ENCODE data around the gene CSNK2A3.

The CSNK2A3 gene

GRCh38 chr11:11334607-11335006, 18.4 kb downstream of the CSNK2A3 start:
- no peaks in the 10 kb centered on the region for H3K79me1 ChIP-seq (ENCODE audit: low read length)
- H4K91ac ChIP-seq (ENCODE audit: low read depth, low read length), result no peak overlapping the region
- no peak overlapping the region for H3K14ac ChIP-seq (ENCODE audit: low read length)
- no peaks in the 10 kb centered on the region for H3K79me2 ChIP-seq (ENCODE audit: control insufficient read depth, insufficient read depth, low read length, poor library complexity)
- no peak overlapping the region for H3K4ac ChIP-seq (ENCODE audit: low read depth, low read length)
- H3K9ac ChIP-seq (ENCODE audit: low read length), result no peak overlapping the region
- no peak overlapping the region for H3K18ac ChIP-seq (ENCODE audit: low read length)
- H2AFZ ChIP-seq (ENCODE audit: insufficient read depth, low read length, poor library complexity), result no peak overlapping the region
- H2BK5ac ChIP-seq (ENCODE audit: low read depth, low read length, poor library complexity), result no peak overlapping the region
- H3K36me3 ChIP-seq (ENCODE audit: control insufficient read depth in 1 of 2, insufficient read depth in 2 of 2, low read length in 2 of 2), result no peaks in the 10 kb centered on the region
- H3K4me1 ChIP-seq (ENCODE audit: control insufficient read depth in 1 of 2, insufficient read depth in 2 of 2, low read length in 2 of 2), result no peaks in the 10 kb centered on the region
- H4K12ac ChIP-seq (ENCODE audit: low read depth, low read length), result no peak overlapping the region
- no peak overlapping the region for H4K8ac ChIP-seq (ENCODE audit: low read depth, low read length)
- H2AK5ac ChIP-seq (ENCODE audit: low read length), result no peak overlapping the region
- no peak overlapping the region for H3K4me2 ChIP-seq (ENCODE audit: low read length)
- H3K9me3 ChIP-seq (ENCODE audit: insufficient read depth, low read depth, low read length), result no peaks in the 10 kb centered on the region
- H3K27me3 ChIP-seq (ENCODE audit: insufficient read depth, low read length), result no peaks in the 10 kb centered on the region
- no CpG with 5 or more reads among the region's 4 CpGs for WGBS (ENCODE audit: extremely low coverage, insufficient coverage, insufficient read length)
- no peak overlapping the region for H3K23ac ChIP-seq (ENCODE audit: low read length)
- H2BK120ac ChIP-seq (ENCODE audit: insufficient read depth, low read length, poor library complexity), result no peak overlapping the region
- no peak overlapping the region for H3K27ac ChIP-seq (ENCODE audit: low read depth, low read length)
- H3K4me3 ChIP-seq (ENCODE audit: low read depth, low read length), result no peak overlapping the region
- H2BK12ac ChIP-seq (ENCODE audit: low read length), result no peak overlapping the region
- peak; percentile 47 to 48 for DNase-seq

DNA sequence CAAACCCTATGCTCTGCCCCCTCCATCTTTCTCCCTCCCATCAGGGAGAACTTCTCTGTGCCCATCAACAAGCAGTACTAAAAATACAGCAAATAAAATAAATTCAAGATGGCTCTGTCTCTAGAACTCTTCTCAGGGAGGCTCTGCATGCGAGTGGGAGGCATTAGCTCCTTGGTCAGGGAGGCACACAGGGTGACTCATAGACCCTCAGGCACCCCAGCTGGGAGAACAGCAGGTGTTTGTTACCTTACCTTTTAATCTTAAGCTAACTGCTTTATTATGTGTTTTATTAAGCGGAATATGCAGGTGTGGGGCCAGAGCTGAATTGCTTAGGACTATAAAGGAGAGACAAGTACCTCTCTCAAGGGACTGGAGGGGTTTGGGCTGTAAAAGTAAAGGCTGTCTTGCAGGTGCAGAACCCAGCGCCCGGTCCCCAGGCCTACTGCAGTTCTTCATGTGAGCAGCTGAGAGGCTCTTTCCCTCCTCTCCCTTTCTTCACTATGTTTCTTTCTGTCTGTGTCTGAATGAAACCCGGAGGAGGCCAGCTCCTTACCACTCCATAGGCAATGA, 20.8 kb downstream of the CSNK2A3 start:
- no peak overlapping the region for H2BK5ac ChIP-seq (ENCODE audit: low read depth, low read length, poor library complexity)
- no peak overlapping the region for H4K8ac ChIP-seq (ENCODE audit: low read depth, low read length)
- H2BK120ac ChIP-seq (ENCODE audit: insufficient read depth, low read length, poor library complexity), result no peak overlapping the region
- no peak overlapping the region for H2AFZ ChIP-seq (ENCODE audit: insufficient read depth, low read length, poor library complexity)
- H3K79me1 ChIP-seq (ENCODE audit: low read length), result no peaks in the 10 kb centered on the region
- H3K36me3 ChIP-seq (ENCODE audit: control insufficient read depth in 1 of 2, insufficient read depth in 2 of 2, low read length in 2 of 2), result no peaks in the 10 kb centered on the region
- no peak overlapping the region for H3K4me2 ChIP-seq (ENCODE audit: low read length)
- H2BK12ac ChIP-seq (ENCODE audit: low read length), result no peak overlapping the region
- H3K14ac ChIP-seq (ENCODE audit: low read length), result no peak overlapping the region
- no peak overlapping the region for H3K9ac ChIP-seq (ENCODE audit: low read length)
- no peak overlapping the region for H3K23ac ChIP-seq (ENCODE audit: low read length)
- no peak overlapping the region for H2AK5ac ChIP-seq (ENCODE audit: low read length)
- H3K9me3 ChIP-seq (ENCODE audit: insufficient read depth, low read depth, low read length), result no peaks in the 10 kb centered on the region
- no peak overlapping the region for H3K4ac ChIP-seq (ENCODE audit: low read depth, low read length)
- H3K27ac ChIP-seq (ENCODE audit: low read depth, low read length), result no peak overlapping the region
- no peak overlapping the region for H4K91ac ChIP-seq (ENCODE audit: low read depth, low read length)
- H3K4me1 ChIP-seq (ENCODE audit: control insufficient read depth in 1 of 2, insufficient read depth in 2 of 2, low read length in 2 of 2), result no peaks in the 10 kb centered on the region
- H3K27me3 ChIP-seq (ENCODE audit: insufficient read depth, low read length), result no peaks in the 10 kb centered on the region
- H4K12ac ChIP-seq (ENCODE audit: low read depth, low read length), result no peak overlapping the region
- DNase-seq, result peak; percentile 40 to 59
- H3K4me3 ChIP-seq (ENCODE audit: low read depth, low read length), result no peak overlapping the region
- WGBS (ENCODE audit: extremely low coverage, insufficient coverage, insufficient read length), result no CpG with 5 or more reads among the region's 5 CpGs
- no peak overlapping the region for H3K18ac ChIP-seq (ENCODE audit: low read length)
- H3K79me2 ChIP-seq (ENCODE audit: control insufficient read depth, insufficient read depth, low read length, poor library complexity), result no peaks in the 10 kb centered on the region

DNA sequence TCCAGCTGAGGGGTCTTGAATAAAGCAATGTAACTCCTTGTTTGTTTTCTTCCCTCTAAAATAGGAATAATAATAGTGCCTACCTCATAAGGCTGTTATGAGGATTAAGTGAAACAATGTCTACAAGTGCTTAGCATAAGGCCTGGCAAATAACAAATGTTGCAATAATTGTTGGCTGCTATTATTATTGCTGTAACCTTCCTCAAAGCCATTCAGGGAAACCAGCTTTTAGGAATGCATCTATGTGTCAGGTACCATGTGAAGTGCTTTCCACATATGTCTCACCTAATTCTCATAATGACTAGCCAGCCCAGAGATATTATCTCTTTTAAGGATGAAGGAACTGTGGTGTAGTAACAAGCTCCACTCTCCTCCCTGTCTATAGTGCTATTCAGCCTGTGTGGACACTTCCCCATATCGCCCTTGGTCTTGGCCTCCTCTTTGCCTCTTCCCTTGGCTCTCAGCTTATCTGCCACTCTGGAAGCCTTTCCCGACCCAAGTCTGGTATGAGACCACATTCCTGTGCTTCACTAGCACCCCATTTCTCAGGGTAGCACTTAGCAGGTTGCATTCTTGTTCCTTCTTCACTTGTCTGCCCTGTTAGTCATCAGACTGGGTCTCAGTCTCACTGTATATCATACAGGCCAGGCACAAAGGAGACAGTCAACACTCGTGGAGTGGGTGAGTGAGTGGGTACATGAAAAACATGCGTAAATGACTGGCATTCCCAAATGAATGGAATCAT, 23.8 kb downstream of the CSNK2A3 start:
- no peak overlapping the region for H4K91ac ChIP-seq (ENCODE audit: low read depth, low read length)
- H3K27me3 ChIP-seq (ENCODE audit: insufficient read depth, low read length), result no peaks in the 10 kb centered on the region
- H3K4me2 ChIP-seq (ENCODE audit: low read length), result no peak overlapping the region
- no peak overlapping the region for H3K4me3 ChIP-seq (ENCODE audit: low read depth, low read length)
- H3K14ac ChIP-seq (ENCODE audit: low read length), result no peak overlapping the region
- H2AK5ac ChIP-seq (ENCODE audit: low read length), result no peak overlapping the region
- no peaks in the 10 kb centered on the region for H3K9me3 ChIP-seq (ENCODE audit: insufficient read depth, low read depth, low read length)
- no peak overlapping the region for H4K8ac ChIP-seq (ENCODE audit: low read depth, low read length)
- H3K4me1 ChIP-seq (ENCODE audit: control insufficient read depth in 1 of 2, insufficient read depth in 2 of 2, low read length in 2 of 2), result no peaks in the 10 kb centered on the region
- WGBS (ENCODE audit: extremely low coverage, insufficient coverage, insufficient read length), result no CpG with 5 or more reads among the region's 4 CpGs
- no peak overlapping the region for H3K9ac ChIP-seq (ENCODE audit: low read length)
- no peak overlapping the region for H2BK5ac ChIP-seq (ENCODE audit: low read depth, low read length, poor library complexity)
- no peak overlapping the region for H3K23ac ChIP-seq (ENCODE audit: low read length)
- no peak overlapping the region for H2AFZ ChIP-seq (ENCODE audit: insufficient read depth, low read length, poor library complexity)
- H3K27ac ChIP-seq (ENCODE audit: low read depth, low read length), result no peak overlapping the region
- peak; percentile 59 to 76 for DNase-seq
- H3K18ac ChIP-seq (ENCODE audit: low read length), result no peak overlapping the region
- H2BK12ac ChIP-seq (ENCODE audit: low read length), result no peak overlapping the region
- no peak overlapping the region for H4K12ac ChIP-seq (ENCODE audit: low read depth, low read length)
- no peaks in the 10 kb centered on the region for H3K79me2 ChIP-seq (ENCODE audit: control insufficient read depth, insufficient read depth, low read length, poor library complexity)
- H3K36me3 ChIP-seq (ENCODE audit: control insufficient read depth in 1 of 2, insufficient read depth in 2 of 2, low read length in 2 of 2), result no peaks in the 10 kb centered on the region
- no peak overlapping the region for H2BK120ac ChIP-seq (ENCODE audit: insufficient read depth, low read length, poor library complexity)
- no peaks in the 10 kb centered on the region for H3K79me1 ChIP-seq (ENCODE audit: low read length)
- no peak overlapping the region for H3K4ac ChIP-seq (ENCODE audit: low read depth, low read length)

GRCh38 chr11:11324090-11324489, 29.0 kb downstream of the CSNK2A3 start:
- H3K14ac ChIP-seq (ENCODE audit: low read length), result no peak overlapping the region
- no peak overlapping the region for H4K91ac ChIP-seq (ENCODE audit: low read depth, low read length)
- no peak overlapping the region for H3K18ac ChIP-seq (ENCODE audit: low read length)
- no peak overlapping the region for H3K4me2 ChIP-seq (ENCODE audit: low read length)
- H2AK5ac ChIP-seq (ENCODE audit: low read length), result no peak overlapping the region
- H2BK5ac ChIP-seq (ENCODE audit: low read depth, low read length, poor library complexity), result no peak overlapping the region
- H2AFZ ChIP-seq (ENCODE audit: insufficient read depth, low read length, poor library complexity), result no peak overlapping the region
- no peak overlapping the region for H2BK12ac ChIP-seq (ENCODE audit: low read length)
- H3K4ac ChIP-seq (ENCODE audit: low read depth, low read length), result no peak overlapping the region
- H4K8ac ChIP-seq (ENCODE audit: low read depth, low read length), result no peak overlapping the region
- no peak overlapping the region for H3K9ac ChIP-seq (ENCODE audit: low read length)
- no peaks in the 10 kb centered on the region for H3K79me2 ChIP-seq (ENCODE audit: control insufficient read depth, insufficient read depth, low read length, poor library complexity)
- peak in 1 of 2 donors; percentile 51 for DNase-seq
- no peak overlapping the region for H2BK120ac ChIP-seq (ENCODE audit: insufficient read depth, low read length, poor library complexity)
- H3K27me3 ChIP-seq (ENCODE audit: insufficient read depth, low read length), result no peaks in the 10 kb centered on the region
- H3K9me3 ChIP-seq (ENCODE audit: insufficient read depth, low read depth, low read length), result peaks cover 2% of the 10 kb centered on the region
- H3K4me3 ChIP-seq (ENCODE audit: low read depth, low read length), result no peak overlapping the region
- no peaks in the 10 kb centered on the region for H3K79me1 ChIP-seq (ENCODE audit: low read length)
- H4K12ac ChIP-seq (ENCODE audit: low read depth, low read length), result no peak overlapping the region
- H3K23ac ChIP-seq (ENCODE audit: low read length), result no peak overlapping the region
- no peaks in the 10 kb centered on the region for H3K4me1 ChIP-seq (ENCODE audit: control insufficient read depth in 1 of 2, insufficient read depth in 2 of 2, low read length in 2 of 2)
- no peaks in the 10 kb centered on the region for H3K36me3 ChIP-seq (ENCODE audit: control insufficient read depth in 1 of 2, insufficient read depth in 2 of 2, low read length in 2 of 2)
- H3K27ac ChIP-seq (ENCODE audit: low read depth, low read length), result no peak overlapping the region
- no CpG with 5 or more reads among the region's 1 CpG for WGBS (ENCODE audit: extremely low coverage, insufficient coverage, insufficient read length)
